Measurements from ENCODE around the gene DUS1L. TPM values are rescaled to one million over a fixed set of nuclear protein-coding genes. Genes with fewer than 3 reads are reported as not detected.
A peak's percentile ranks its signal among the peaks of the same experiment; 100 is the strongest.

DUS1L gene
- total RNA-seq, 4 donors from 2014 or later, result 98.6 to 306 (median 132) TPM

GRCh38 chr17:82031303-82031884 lies 34.2 kb downstream of the DUS1L start, which contains the start of gene RAC3:
Gene RAC3, plus strand, starts transcription at chr17:82031678. Its CDS starts 84 bp downstream, at chr17:82031762.
- Histone ChIP-seq H3K4me3 (peak within 1 kb of the TSS; percentile 18 to 61 (median 49)), H3K27me3 (peaks cover 9% of the 10 kb centered on the region), H3K27ac (peak within 1 kb of the TSS; percentile 72 to 90 (median 81)), H3K36me3 (no peaks in the 10 kb centered on the region), H3K9me3 (no peaks in the 10 kb centered on the region), H3K4me1 (peaks cover 8 to 26% (median 21%) of the 10 kb centered on the region in 4 donors)
- 0% methylated on average over 28 of the region's 96 CpGs; no CpG with 5 or more reads in 1 of the 2 donors for WGBS, 2 donors (ENCODE audit: low coverage in 1 of 2)
- in situ Hi-C loops (cut with MboI; ENCODE audit: low pct_ligation_motif_present in 1 of 4, low pct_unique_long_range_greater_than_20kb in 1 of 4, low sequenced_read_pairs in 3 of 4), result loop anchor here in 3 of 4 donors (10.0 to 25.0 kb wide), 2 partner anchors 123 to 131 kb away; no protein-coding TSS in a partner anchor
- DNase-seq, result no peak
- TF ChIP-seq POLR2AphosphoS5 (IDR thresholded peaks at IDR 0.05) (no peak), POLR2A (IDR thresholded peaks at IDR 0.05) (no peak), EP300 (IDR thresholded peaks at IDR 0.05; ENCODE audit: low read depth) (no peak)
- intact Hi-C loops (cut with DNase I; ENCODE audit: low total_unique reads), result loop anchor here (5.0 kb wide), 1 partner anchor 469 kb away; no protein-coding TSS in a partner anchor

- Histone ChIP-seq H3K27ac (peak overlapping the region; percentile 72 to 90 (median 81)), H3K27me3 (peaks cover 9% of the 10 kb centered on the region), H3K9me3 (no peaks in the 10 kb centered on the region), H3K4me3 (peak overlapping the region; percentile 18 to 61 (median 49)), H3K4me1 (peaks cover 4 to 20% (median 17%) of the 10 kb centered on the region in 4 donors), H3K36me3 (no peaks in the 10 kb centered on the region)
- peak; percentile 91 for DNase-seq
- in situ Hi-C loops (cut with MboI; ENCODE audit: low pct_ligation_motif_present in 1 of 4, low pct_unique_long_range_greater_than_20kb in 1 of 4, low sequenced_read_pairs in 3 of 4) (loop anchor here in 3 of 4 donors (10.0 to 25.0 kb wide), 2 partner anchors 124 to 132 kb away; no protein-coding TSS in a partner anchor), intact Hi-C loops (cut with DNase I; ENCODE audit: low total_unique reads) (loop anchor here (1.0 to 5.0 kb wide), 2 partner anchors 124 to 468 kb away; no protein-coding TSS in a partner anchor)
- 1% methylated on average over 82 of the region's 94 CpGs; no CpG with 5 or more reads in 1 of the 2 donors for WGBS, 2 donors (ENCODE audit: low coverage in 1 of 2)
- TF ChIP-seq CTCF (IDR thresholded peaks at IDR 0.05), result peak; percentile 92 to 97 (median 95)
- no peak for TF ChIP-seq EP300 (IDR thresholded peaks at IDR 0.05; ENCODE audit: low read depth)
- TF ChIP-seq POLR2A (IDR thresholded peaks at IDR 0.05), result peak; percentile 46
- peak in 1 of 3 donors; percentile 18 for TF ChIP-seq POLR2AphosphoS5 (IDR thresholded peaks at IDR 0.05)
These were observed 34.9 kb downstream of the DUS1L start for GRCh38 chr17:82030470-82031302.

GRCh38 chr17:82029990-82030469 lies 35.6 kb downstream of the DUS1L start:
- TF ChIP-seq POLR2A (IDR thresholded peaks at IDR 0.05) (no peak), CTCF (IDR thresholded peaks at IDR 0.05) (no peak), EP300 (IDR thresholded peaks at IDR 0.05; ENCODE audit: low read depth) (no peak), POLR2AphosphoS5 (IDR thresholded peaks at IDR 0.05) (no peak)
- in situ Hi-C loops (cut with MboI; ENCODE audit: low pct_ligation_motif_present in 1 of 4, low pct_unique_long_range_greater_than_20kb in 1 of 4, low sequenced_read_pairs in 3 of 4) (loop anchor here (5.0 to 25.0 kb wide), 3 partner anchors 125 to 132 kb away; no protein-coding TSS in a partner anchor), intact Hi-C loops (cut with DNase I; ENCODE audit: low total_unique reads) (loop anchor here (1.0 to 5.0 kb wide), 2 partner anchors 124 to 468 kb away; no protein-coding TSS in a partner anchor)
- peaks cover 4 to 20% (median 17%) of the 10 kb centered on the region in 4 donors for H3K4me1 ChIP-seq
- peak overlapping the region in 2 of 4 donors; percentile 49 to 61 for H3K4me3 ChIP-seq
- 59% methylated on average over 29 of the region's 31 CpGs; no CpG with 5 or more reads in 1 of the 2 donors for WGBS, 2 donors (ENCODE audit: low coverage in 1 of 2)
- H3K36me3 ChIP-seq, result no peaks in the 10 kb centered on the region
- H3K9me3 ChIP-seq, result no peaks in the 10 kb centered on the region
- no peak for DNase-seq
- H3K27me3 ChIP-seq, result peaks cover 9% of the 10 kb centered on the region
- H3K27ac ChIP-seq, result peak overlapping the region in 1 of 4 donors; percentile 90

GRCh38 chr17:82029391-82029790 lies 36.2 kb downstream of the DUS1L start:
- intact Hi-C loops (cut with DNase I; ENCODE audit: low total_unique reads), result no loop called here
- 90% methylated on average over 9 of the region's 16 CpGs; no CpG with 5 or more reads in 1 of the 2 donors for WGBS, 2 donors (ENCODE audit: low coverage in 1 of 2)

More at GRCh38 chr17:82029391-82029790, 36.2 kb downstream of the DUS1L start:
- Histone ChIP-seq H3K36me3 (no peaks in the 10 kb centered on the region), H3K4me1 (peaks cover 4 to 25% (median 18%) of the 10 kb centered on the region in 4 donors), H3K27me3 (peaks cover 9% of the 10 kb centered on the region), H3K27ac (no peak overlapping the region), H3K4me3 (no peak overlapping the region), H3K9me3 (no peaks in the 10 kb centered on the region)
- no peak for DNase-seq
- in situ Hi-C loops (cut with MboI; ENCODE audit: low pct_ligation_motif_present in 1 of 4, low pct_unique_long_range_greater_than_20kb in 1 of 4, low sequenced_read_pairs in 3 of 4), result loop anchor here in 3 of 4 donors (5.0 to 25.0 kb wide), 2 partner anchors 128 to 133 kb away; no protein-coding TSS in a partner anchor
- TF ChIP-seq EP300 (IDR thresholded peaks at IDR 0.05; ENCODE audit: low read depth) (no peak), CTCF (IDR thresholded peaks at IDR 0.05) (no peak), POLR2A (IDR thresholded peaks at IDR 0.05) (no peak), POLR2AphosphoS5 (IDR thresholded peaks at IDR 0.05) (no peak)
